H9 (cell line): ENCODE results near the gene PDXDC1. TPM values are rescaled to one million over a fixed set of nuclear protein-coding genes. Genes with fewer than 3 reads are reported as not detected.

Experiments
- DNase-seq: peaks from one replicate; pipeline ENCODE4 v3.0.0-alpha.2; 2017
- H2AFZ ChIP-seq: one replicate; pipeline ENCODE4 v1.6.1; 2013; ENCODE audit warnings: mild to moderate bottlenecking, low read length, control low read depth, moderate library complexity
- H2AK5ac ChIP-seq: 2 replicates; pipeline ENCODE4 v1.6.1; 2013; ENCODE audit warnings: low read length, control low read depth, mixed read lengths; ENCODE audit not compliant: insufficient read length
- H2BK120ac ChIP-seq: one replicate; pipeline ENCODE4 v1.6.1; 2013; ENCODE audit warnings: low read depth, mild to moderate bottlenecking, low read length, control low read depth, inconsistent platforms; ENCODE audit not compliant: poor library complexity, severe bottlenecking
- H2BK12ac ChIP-seq: 2 replicates; pipeline ENCODE4 v1.6.1; 2013; ENCODE audit warnings: low read length, control low read depth, mixed read lengths, low read depth; ENCODE audit not compliant: insufficient read length
- H2BK15ac ChIP-seq: 2 replicates; pipeline ENCODE4 v1.6.1; 2013; ENCODE audit warnings: low read depth, low read length, control low read depth
- H2BK20ac ChIP-seq: one replicate; pipeline ENCODE4 v1.6.1; 2013; ENCODE audit warnings: low read depth, mild to moderate bottlenecking, low read length, control low read depth, inconsistent platforms; ENCODE audit not compliant: poor library complexity, severe bottlenecking
- H2BK5ac ChIP-seq: 2 replicates; pipeline ENCODE4 v1.6.1; 2013; ENCODE audit warnings: low read length, control low read depth, mixed read lengths; ENCODE audit not compliant: insufficient read length
- H3K14ac ChIP-seq: 2 replicates; pipeline ENCODE4 v1.6.1; 2013; ENCODE audit warnings: low read length, control low read depth; ENCODE audit not compliant: insufficient read depth
- H3K18ac ChIP-seq: 2 replicates; pipeline ENCODE4 v1.6.1; 2013; ENCODE audit warnings: low read depth, mild to moderate bottlenecking, mixed read lengths, low read length, control low read depth; ENCODE audit not compliant: insufficient read length
- H3K23ac ChIP-seq: 2 replicates; pipeline ENCODE4 v1.6.1; 2013; ENCODE audit warnings: low read length, control low read depth, mixed read lengths, low read depth; ENCODE audit not compliant: insufficient read length
- H3K23me2 ChIP-seq: 2 replicates; pipeline ENCODE4 v1.6.1; 2013; ENCODE audit warnings: low read depth, mild to moderate bottlenecking, mixed read lengths, low read length, control low read depth; ENCODE audit not compliant: insufficient read length, poor library complexity, severe bottlenecking
- H3K27ac ChIP-seq: 2 replicates; pipeline ENCODE4 v1.5.1; 2013; ENCODE audit warnings: low read length, control low read depth, mixed read lengths, low read depth; ENCODE audit not compliant: insufficient read length
- H3K27me3 ChIP-seq: 2 replicates; pipeline ENCODE4 v1.6.1; 2013; ENCODE audit warnings: low read length, control low read depth, inconsistent platforms; ENCODE audit not compliant: insufficient read depth
- H3K4ac ChIP-seq: 2 replicates; pipeline ENCODE4 v1.6.1; 2013; ENCODE audit warnings: low read depth, mild to moderate bottlenecking, control low read depth, inconsistent platforms, low read length, moderate library complexity
- H3K4me1 ChIP-seq: 2 replicates; pipeline ENCODE4 v1.6.1; 2013; ENCODE audit warnings: low read length, control low read depth, inconsistent platforms; ENCODE audit not compliant: insufficient read depth
- H3K4me2 ChIP-seq: 2 replicates; pipeline ENCODE4 v1.6.1; 2013; ENCODE audit warnings: low read length, control low read depth, mixed read lengths; ENCODE audit not compliant: insufficient read length, insufficient read depth
- H3K56ac ChIP-seq: 2 replicates; pipeline ENCODE4 v1.6.1; 2013; ENCODE audit warnings: low read depth, mild to moderate bottlenecking, mixed read lengths, low read length, control low read depth; ENCODE audit not compliant: insufficient read length
- H3K79me1 ChIP-seq: 2 replicates; pipeline ENCODE4 v1.6.1; 2013; ENCODE audit warnings: low read depth, mild to moderate bottlenecking, moderate library complexity, low read length, control low read depth, inconsistent platforms; ENCODE audit not compliant: insufficient read depth, poor library complexity, severe bottlenecking
- H3K79me2 ChIP-seq: 2 replicates; pipeline ENCODE4 v1.6.1; 2013; ENCODE audit warnings: low read length, control low read depth, inconsistent platforms; ENCODE audit not compliant: insufficient read depth
- H3K9ac ChIP-seq: 2 replicates; pipeline ENCODE4 v1.6.1; 2013; ENCODE audit warnings: low read length, control low read depth, mixed read lengths; ENCODE audit not compliant: insufficient read length; ENCODE audit errors: extremely low read depth
- H3K9me3 ChIP-seq: one replicate; pipeline ENCODE4 v1.6.1; 2013; ENCODE audit warnings: low read depth, low read length, inconsistent platforms; ENCODE audit not compliant: control insufficient read depth
- H3T11ph ChIP-seq: one replicate; pipeline ENCODE4 v1.6.1; 2013; ENCODE audit warnings: mild to moderate bottlenecking, low read length, control low read depth, inconsistent platforms
- H4K20me1 ChIP-seq: one replicate; pipeline ENCODE4 v1.6.1; 2013; ENCODE audit not compliant: control insufficient read depth, insufficient read length, insufficient read depth
- H4K5ac ChIP-seq: 2 replicates; pipeline ENCODE4 v1.6.1; 2013; ENCODE audit warnings: low read depth, mild to moderate bottlenecking, mixed read lengths, low read length, control low read depth; ENCODE audit not compliant: insufficient read length
- H4K8ac ChIP-seq: replicated peaks from 2 replicates; pipeline ENCODE4 v1.6.1; 2013; ENCODE audit warnings: low read length, control low read depth, mixed read lengths, low read depth; ENCODE audit not compliant: insufficient read length
- H4K91ac ChIP-seq: 2 replicates; pipeline ENCODE4 v1.6.1; 2013; ENCODE audit warnings: low read depth, mild to moderate bottlenecking, moderate library complexity, mixed read lengths, low read length, control low read depth; ENCODE audit not compliant: insufficient read length
- H3K27ac Mint-ChIP-seq, 3 experiments: 2 replicates in 2 of 3; 3 replicates in 1 of 3; pipeline ENCODE4 v1.8.0; 2020 to 2021; ENCODE audit warnings: mixed read lengths in 3 of 3, mild to moderate bottlenecking in 1 of 3, moderate library complexity in 1 of 3
- H3K27me3 Mint-ChIP-seq: 2 replicates; pipeline ENCODE4 v1.8.0; 2021; ENCODE audit warnings: low read depth, mild to moderate bottlenecking, moderate library complexity, mixed read lengths
- H3K36me3 Mint-ChIP-seq, 3 experiments: 2 replicates in 2 of 3; 3 replicates in 1 of 3; pipeline ENCODE4 v1.8.0; 2020 to 2021; ENCODE audit warnings: low read depth in 3 of 3, mixed read lengths in 3 of 3; ENCODE audit not compliant: insufficient read depth in 1 of 3
- H3K4me1 Mint-ChIP-seq, 2 experiments: 2 replicates each; pipeline ENCODE4 v1.8.0; 2020; ENCODE audit warnings: mixed read lengths in 2 of 2
- H3K4me3 Mint-ChIP-seq, 2 experiments: 2 replicates in 1 of 2; 3 replicates in 1 of 2; pipeline ENCODE4 v1.8.0; 2020 to 2021; ENCODE audit warnings: mild to moderate bottlenecking in 2 of 2, mixed read lengths in 2 of 2, moderate library complexity in 1 of 2
- H3K9me3 Mint-ChIP-seq, 2 experiments: 2 replicates in 1 of 2; 3 replicates in 1 of 2; pipeline ENCODE4 v1.8.0; 2020; ENCODE audit warnings: mild to moderate bottlenecking in 2 of 2, mixed read lengths in 2 of 2, moderate library complexity in 1 of 2
- WGBS: extraction: QIAGEN DNeasy Blood & Tissue Kit; methylation state at CpG from one replicate; pipeline ENCODE4 v1.1.7; 2013; ENCODE audit warnings: missing lambda C conversion rate, low lambda C conversion rate, mixed read lengths; ENCODE audit not compliant: insufficient read length; ENCODE audit errors: extremely low coverage; 5-methylcytosine and 5-hydroxymethylcytosine counted together
- total RNA-seq: library from RNA; stranded (reverse); gene quantifications from 2 replicates; pipeline ENCODE4 v1.2.1, GENCODE V29; 2021
- TF ChIP-seq, protein P1 (sequence below): fragments of 200-600 bp; sonication (generic); conservative IDR thresholded peaks from 3 replicates; pipeline ENCODE4 v1.8.0; 2021; ENCODE audit warnings: antibody characterized with exemption, mild to moderate bottlenecking

Gene PDXDC1
- total RNA-seq, 1 experiment from 2014 or later: 112 TPM

DNA sequence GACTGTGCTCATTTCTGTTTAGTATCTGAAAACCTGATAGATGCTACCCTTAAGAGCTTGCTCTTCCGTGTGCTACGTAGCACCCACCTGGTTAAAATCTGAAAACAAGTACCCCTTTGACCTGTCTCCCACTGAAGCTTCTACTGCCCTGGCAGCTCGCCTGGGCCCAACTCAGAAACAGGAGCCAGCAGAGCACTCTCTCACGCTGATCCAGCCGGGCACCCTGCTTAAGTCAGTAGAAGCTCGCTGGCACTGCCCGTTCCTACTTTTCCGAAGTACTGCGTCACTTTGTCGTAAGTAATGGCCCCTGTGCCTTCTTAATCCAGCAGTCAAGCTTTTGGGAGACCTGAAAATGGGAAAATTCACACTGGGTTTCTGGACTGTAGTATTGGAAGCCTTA, 62.2 kb downstream of the PDXDC1 start:
- no peak overlapping the region for H4K91ac ChIP-seq
- no peak overlapping the region for H2BK5ac ChIP-seq
- no peaks in the 10 kb centered on the region for H3K27me3 ChIP-seq
- Mint-ChIP-seq H3K4me1 (no peaks in the 10 kb centered on the region), H3K27me3 (no peaks in the 10 kb centered on the region), H3K9me3 (no peaks in the 10 kb centered on the region), H3K4me3 (no peak overlapping the region), H3K27ac (no peak overlapping the region), H3K36me3 (peaks cover 22 to 89% (median 71%) of the 10 kb centered on the region in 3 experiments; a peak in 6 of 7 replicates)
- H3K9ac ChIP-seq: no peak overlapping the region
- no peaks in the 10 kb centered on the region for H3K23me2 ChIP-seq
- H3T11ph ChIP-seq: no peak overlapping the region
- no peaks in the 10 kb centered on the region for H3K9me3 ChIP-seq
- no peaks in the 10 kb centered on the region for H3K4me1 ChIP-seq
- H4K8ac ChIP-seq: no peak overlapping the region
- no peaks in the 10 kb centered on the region for H3K79me1 ChIP-seq
- H3K56ac ChIP-seq: no peak overlapping the region
- TF ChIP-seq, protein P1, sequence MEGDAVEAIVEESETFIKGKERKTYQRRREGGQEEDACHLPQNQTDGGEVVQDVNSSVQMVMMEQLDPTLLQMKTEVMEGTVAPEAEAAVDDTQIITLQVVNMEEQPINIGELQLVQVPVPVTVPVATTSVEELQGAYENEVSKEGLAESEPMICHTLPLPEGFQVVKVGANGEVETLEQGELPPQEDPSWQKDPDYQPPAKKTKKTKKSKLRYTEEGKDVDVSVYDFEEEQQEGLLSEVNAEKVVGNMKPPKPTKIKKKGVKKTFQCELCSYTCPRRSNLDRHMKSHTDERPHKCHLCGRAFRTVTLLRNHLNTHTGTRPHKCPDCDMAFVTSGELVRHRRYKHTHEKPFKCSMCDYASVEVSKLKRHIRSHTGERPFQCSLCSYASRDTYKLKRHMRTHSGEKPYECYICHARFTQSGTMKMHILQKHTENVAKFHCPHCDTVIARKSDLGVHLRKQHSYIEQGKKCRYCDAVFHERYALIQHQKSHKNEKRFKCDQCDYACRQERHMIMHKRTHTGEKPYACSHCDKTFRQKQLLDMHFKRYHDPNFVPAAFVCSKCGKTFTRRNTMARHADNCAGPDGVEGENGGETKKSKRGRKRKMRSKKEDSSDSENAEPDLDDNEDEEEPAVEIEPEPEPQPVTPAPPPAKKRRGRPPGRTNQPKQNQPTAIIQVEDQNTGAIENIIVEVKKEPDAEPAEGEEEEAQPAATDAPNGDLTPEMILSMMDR: no peak
- H3K18ac ChIP-seq: no peak overlapping the region
- no peak overlapping the region for H4K5ac ChIP-seq
- H2BK120ac ChIP-seq: no peak overlapping the region
- no peak overlapping the region for H2BK12ac ChIP-seq
- no peak for DNase-seq
- no peaks in the 10 kb centered on the region for H3K79me2 ChIP-seq
- H3K27ac ChIP-seq: no peak overlapping the region
- H3K4ac ChIP-seq: no peak overlapping the region
- no CpG with 5 or more reads among the region's 10 CpGs for WGBS
- H3K14ac ChIP-seq: no peak overlapping the region
- no peak overlapping the region for H2BK20ac ChIP-seq
- no peak overlapping the region for H3K4me2 ChIP-seq
- no peak overlapping the region for H2AFZ ChIP-seq
- no peak overlapping the region for H2AK5ac ChIP-seq
- H2BK15ac ChIP-seq: no peak overlapping the region
- no peak overlapping the region for H3K23ac ChIP-seq
- no peaks in the 10 kb centered on the region for H4K20me1 ChIP-seq
